ENCODE measurements around the gene SLC8A3. TPM values are rescaled to one million over a fixed set of nuclear protein-coding genes. Genes with fewer than 3 reads are reported as not detected.

SLC8A3 gene
- total and polyA plus RNA-seq, 2 donors (not counting 3 experiments of a cell fraction or from before 2014, with no cell fraction given) = not detected

DNA sequence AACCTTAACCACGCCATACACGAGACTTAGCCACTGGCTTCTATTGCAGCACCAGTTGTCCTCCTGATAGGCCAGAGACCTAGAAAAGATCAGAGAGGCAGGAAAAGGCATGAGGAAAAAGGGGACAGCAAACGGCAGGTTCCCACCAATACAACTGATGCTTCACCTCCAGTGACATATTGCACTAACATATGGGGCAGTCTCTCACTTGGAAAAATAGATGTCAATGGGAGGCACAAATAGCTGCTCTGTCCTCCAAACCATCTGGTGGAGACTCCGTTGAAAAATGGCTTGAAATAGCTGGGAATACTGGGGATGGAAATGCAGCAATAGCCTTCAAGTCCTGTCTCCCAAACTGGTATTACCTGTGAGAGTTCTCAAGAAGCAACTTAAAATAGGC is 20.3 kb downstream of the SLC8A3 start:
- no peak overlapping the region for H3K9ac ChIP-seq (replicated peaks; ENCODE audit: extremely low read depth, insufficient read depth, low read length)
- H3K9me1 ChIP-seq (replicated peaks; ENCODE audit: control insufficient read depth, extremely low read depth, insufficient read depth, low read length) = no peaks in the 10 kb centered on the region
- DNase-seq (ENCODE audit: low read depth, low spot score) = no peak
- H2AFZ ChIP-seq (ENCODE audit: low read depth, low read length) = no peak overlapping the region
- H3K4me2 ChIP-seq (ENCODE audit: insufficient read depth, low read length) = no peak overlapping the region
- intact Hi-C loops (cut with micrococcal nuclease) = no loop called here
- H3K36me3 ChIP-seq (ENCODE audit: control insufficient read depth in 2 of 2, extremely low read depth in 1 of 2, insufficient read depth in 2 of 2, low read length in 2 of 2) = no peaks in the 10 kb centered on the region
- ChIA-PET POLR2A (no interaction called here), CTCF (no interaction called here)
- no peak overlapping the region for H3K4me3 ChIP-seq (replicated peaks in 1 of 3; ENCODE audit: insufficient read depth in 1 of 3, low read depth in 1 of 3, low read length in 3 of 3)
- H3K4me1 ChIP-seq (ENCODE audit: control insufficient read depth, extremely low read depth, insufficient read depth, low read length) = no peaks in the 10 kb centered on the region
- no peak for TF ChIP-seq EZH2 (IDR thresholded peaks at IDR 0.05; ENCODE audit: borderline replicate concordance, low read depth, low read length, severe bottlenecking)
- no peak for TF ChIP-seq POLR2AphosphoS5 (IDR thresholded peaks at IDR 0.05; ENCODE audit: insufficient read depth, low read depth, low read length)
- TF ChIP-seq, protein P1, sequence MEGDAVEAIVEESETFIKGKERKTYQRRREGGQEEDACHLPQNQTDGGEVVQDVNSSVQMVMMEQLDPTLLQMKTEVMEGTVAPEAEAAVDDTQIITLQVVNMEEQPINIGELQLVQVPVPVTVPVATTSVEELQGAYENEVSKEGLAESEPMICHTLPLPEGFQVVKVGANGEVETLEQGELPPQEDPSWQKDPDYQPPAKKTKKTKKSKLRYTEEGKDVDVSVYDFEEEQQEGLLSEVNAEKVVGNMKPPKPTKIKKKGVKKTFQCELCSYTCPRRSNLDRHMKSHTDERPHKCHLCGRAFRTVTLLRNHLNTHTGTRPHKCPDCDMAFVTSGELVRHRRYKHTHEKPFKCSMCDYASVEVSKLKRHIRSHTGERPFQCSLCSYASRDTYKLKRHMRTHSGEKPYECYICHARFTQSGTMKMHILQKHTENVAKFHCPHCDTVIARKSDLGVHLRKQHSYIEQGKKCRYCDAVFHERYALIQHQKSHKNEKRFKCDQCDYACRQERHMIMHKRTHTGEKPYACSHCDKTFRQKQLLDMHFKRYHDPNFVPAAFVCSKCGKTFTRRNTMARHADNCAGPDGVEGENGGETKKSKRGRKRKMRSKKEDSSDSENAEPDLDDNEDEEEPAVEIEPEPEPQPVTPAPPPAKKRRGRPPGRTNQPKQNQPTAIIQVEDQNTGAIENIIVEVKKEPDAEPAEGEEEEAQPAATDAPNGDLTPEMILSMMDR (IDR thresholded peaks at IDR 0.05; ENCODE audit: extremely low read depth in 1 of 2, insufficient read depth in 1 of 2, low read depth in 1 of 2, low read length in 2 of 2) = no peak
- no peaks in the 10 kb centered on the region for H4K20me1 ChIP-seq (replicated peaks; ENCODE audit: control insufficient read depth, extremely low read depth, insufficient read depth, low read length)
- dilution Hi-C loops (cut with MboI; ENCODE audit: extremely low pct_ligation_motif_present, low sequenced_read_pairs) = no loop called here
- no peak overlapping the region for H3K27ac ChIP-seq (ENCODE audit: insufficient read depth, low read depth, low read length)
- H3K79me2 ChIP-seq (ENCODE audit: control insufficient read depth, insufficient read depth, low read length) = no peaks in the 10 kb centered on the region
- H3K9me3 ChIP-seq (replicated peaks; ENCODE audit: control insufficient read depth, insufficient read depth, low read length) = no peaks in the 10 kb centered on the region
- no peaks in the 10 kb centered on the region for H3K27me3 ChIP-seq (ENCODE audit: control insufficient read depth in 2 of 2, insufficient read depth in 2 of 2, low read length in 2 of 2)
- FAIRE-seq = no peak
- no TSS peak for BruUV-seq (replicated peaks)

DNA sequence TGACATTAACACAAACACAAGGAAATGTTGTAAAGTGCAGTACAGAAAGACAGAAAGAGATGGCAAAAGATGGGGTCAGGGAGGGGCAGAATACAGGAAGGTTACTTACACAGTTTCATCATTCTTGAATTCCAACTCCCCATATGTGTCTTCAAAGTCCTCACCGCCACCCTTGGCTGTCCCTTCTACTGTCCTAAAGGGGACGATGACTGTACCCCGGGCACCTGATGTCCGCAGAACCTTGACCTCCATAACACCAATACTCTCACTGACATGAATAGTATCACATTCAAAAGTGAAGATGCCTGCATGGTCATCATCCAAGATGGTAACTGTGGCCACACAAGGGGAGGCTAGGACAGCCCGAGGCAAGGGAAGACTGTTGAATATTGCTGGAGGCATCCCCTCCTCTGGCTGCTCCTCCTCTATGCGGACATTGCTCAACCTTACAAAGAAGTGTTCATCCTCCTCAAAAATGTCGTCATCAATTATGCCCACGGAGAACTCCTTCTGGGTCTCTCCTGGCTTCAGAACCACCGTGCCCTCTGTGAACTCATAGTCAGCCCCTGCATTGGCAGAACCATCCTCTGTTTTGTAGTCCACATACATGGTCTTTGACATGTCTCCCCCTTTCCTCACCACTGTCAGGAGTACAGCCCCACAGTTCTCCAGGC is 22.1 kb downstream of the SLC8A3 start:
- no peak for FAIRE-seq
- H3K79me2 ChIP-seq (ENCODE audit: control insufficient read depth, insufficient read depth, low read length) = no peaks in the 10 kb centered on the region

More for the DNA sequence above, 22.1 kb downstream of the SLC8A3 start:
- H3K4me2 ChIP-seq (ENCODE audit: insufficient read depth, low read length) = no peak overlapping the region
- TF ChIP-seq FOS (IDR thresholded peaks at IDR 0.05; ENCODE audit: borderline replicate concordance, insufficient read depth, low read length) (no peak), POLR2AphosphoS5 (IDR thresholded peaks at IDR 0.05; ENCODE audit: insufficient read depth, low read depth, low read length) (no peak), JUN (IDR thresholded peaks at IDR 0.05; ENCODE audit: borderline replicate concordance, insufficient read depth, insufficient read length, low read depth) (no peak), POLR2A (IDR thresholded peaks at IDR 0.05; ENCODE audit: low read depth, low read length) (no peak), MYC (IDR thresholded peaks at IDR 0.05; ENCODE audit: low read depth, low read length) (no peak), EZH2 (IDR thresholded peaks at IDR 0.05; ENCODE audit: borderline replicate concordance, low read depth, low read length, severe bottlenecking) (no peak)
- TF ChIP-seq, protein P2, sequence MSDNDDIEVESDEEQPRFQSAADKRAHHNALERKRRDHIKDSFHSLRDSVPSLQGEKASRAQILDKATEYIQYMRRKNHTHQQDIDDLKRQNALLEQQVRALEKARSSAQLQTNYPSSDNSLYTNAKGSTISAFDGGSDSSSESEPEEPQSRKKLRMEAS (IDR thresholded peaks at IDR 0.05; ENCODE audit: insufficient read depth, insufficient read length) = no peak
- TF ChIP-seq, protein P1 (IDR thresholded peaks at IDR 0.05; ENCODE audit: extremely low read depth in 1 of 2, insufficient read depth in 1 of 2, low read depth in 1 of 2, low read length in 2 of 2) = no peak
- H3K9me3 ChIP-seq (replicated peaks; ENCODE audit: control insufficient read depth, insufficient read depth, low read length) = no peaks in the 10 kb centered on the region
- intact Hi-C loops (cut with micrococcal nuclease) = no loop called here
- H3K36me3 ChIP-seq (ENCODE audit: control insufficient read depth in 2 of 2, extremely low read depth in 1 of 2, insufficient read depth in 2 of 2, low read length in 2 of 2) = no peaks in the 10 kb centered on the region
- H3K27ac ChIP-seq (ENCODE audit: insufficient read depth, low read depth, low read length) = no peak overlapping the region
- ChIA-PET CTCF (no interaction called here), POLR2A (no interaction called here)
- BruUV-seq (replicated peaks) = no TSS peak
- H2AFZ ChIP-seq (ENCODE audit: low read depth, low read length) = no peak overlapping the region
- no peak for DNase-seq (ENCODE audit: low read depth, low spot score)
- dilution Hi-C loops (cut with MboI; ENCODE audit: extremely low pct_ligation_motif_present, low sequenced_read_pairs) = no loop called here
- no peak overlapping the region for H3K4me3 ChIP-seq (replicated peaks in 1 of 3; ENCODE audit: insufficient read depth in 1 of 3, low read depth in 1 of 3, low read length in 3 of 3)
- no peaks in the 10 kb centered on the region for H3K4me1 ChIP-seq (ENCODE audit: control insufficient read depth, extremely low read depth, insufficient read depth, low read length)
- H4K20me1 ChIP-seq (replicated peaks; ENCODE audit: control insufficient read depth, extremely low read depth, insufficient read depth, low read length) = no peaks in the 10 kb centered on the region
- no peaks in the 10 kb centered on the region for H3K27me3 ChIP-seq (ENCODE audit: control insufficient read depth in 2 of 2, insufficient read depth in 2 of 2, low read length in 2 of 2)
- H3K9ac ChIP-seq (replicated peaks; ENCODE audit: extremely low read depth, insufficient read depth, low read length) = no peak overlapping the region
- no peaks in the 10 kb centered on the region for H3K9me1 ChIP-seq (replicated peaks; ENCODE audit: control insufficient read depth, extremely low read depth, insufficient read depth, low read length)

All from endothelial cell of umbilical vein (primary cell).